GM18867 (cell line): ENCODE data around the gene TMOD2.
"Not testable (repeated sequence)": the region's sequence is repeated elsewhere in the genome, so short reads cannot be mapped to it uniquely, and the experiment has no call there.

Experiments
- ATAC-seq: cut with Tn5 transposase; IDR thresholded peaks from one replicate; pipeline ENCODE4 v1.9.1; 2021; ENCODE audit warnings: mild to moderate bottlenecking, moderate library complexity; ENCODE audit not compliant: unreplicated experiment

The TMOD2 gene

GRCh38 chr15:51768018-51768417 is 16.6 kb downstream of the TMOD2 start:
- no peak for ATAC-seq

- ATAC-seq: no peak
These were observed 19.5 kb downstream of the TMOD2 start for GRCh38 chr15:51770902-51771301.

GRCh38 chr15:51771773-51772172 is 20.4 kb downstream of the TMOD2 start:
- ATAC-seq: no peak

GRCh38 chr15:51774916-51775315 is 23.5 kb downstream of the TMOD2 start:
- ATAC-seq: no peak

GRCh38 chr15:51775967-51776816 is 24.8 kb downstream of the TMOD2 start:
- ATAC-seq: no peak

- peak; percentile 55 for ATAC-seq
These were observed 25.7 kb downstream of the TMOD2 start for GRCh38 chr15:51776952-51777569.

- no peak for ATAC-seq
These were observed 29.2 kb downstream of the TMOD2 start for GRCh38 chr15:51780636-51781035.

- ATAC-seq: no peak
These were observed 30.1 kb downstream of the TMOD2 start for GRCh38 chr15:51781506-51781905.

- ATAC-seq: no peak
These were observed 31.0 kb downstream of the TMOD2 start for GRCh38 chr15:51782357-51782896.

- ATAC-seq: no peak
These were observed 32.6 kb downstream of the TMOD2 start for GRCh38 chr15:51783967-51784366.

GRCh38 chr15:51787130-51787529 is 35.7 kb downstream of the TMOD2 start:
- not testable (repeated sequence) for ATAC-seq

- not testable (repeated sequence) for ATAC-seq
These were observed 41.1 kb downstream of the TMOD2 start for GRCh38 chr15:51792474-51792873.

GRCh38 chr15:51793521-51794305 is 42.3 kb downstream of the TMOD2 start:
- ATAC-seq: no peak

GRCh38 chr15:51796847-51797401 is 45.5 kb downstream of the TMOD2 start:
- no peak for ATAC-seq

- no peak for ATAC-seq
These were observed 46.9 kb downstream of the TMOD2 start for GRCh38 chr15:51798281-51798680.

- no peak for ATAC-seq
These were observed 48.2 kb downstream of the TMOD2 start for GRCh38 chr15:51799282-51800252.

- ATAC-seq: no peak
These were observed 50.0 kb downstream of the TMOD2 start for GRCh38 chr15:51801391-51801835.

GRCh38 chr15:51802593-51802992 is 51.2 kb downstream of the TMOD2 start:
- no peak for ATAC-seq

GRCh38 chr15:51803965-51804364 is 52.6 kb downstream of the TMOD2 start:
- no peak for ATAC-seq

GRCh38 chr15:51806123-51806522 is 54.7 kb downstream of the TMOD2 start:
- no peak for ATAC-seq
